PC-9 (cell line): ENCODE data around the gene ERGIC1. TPM values are rescaled to one million over a fixed set of nuclear protein-coding genes. Genes with fewer than 3 reads are reported as not detected.

Source experiments
- BruUV-seq: library from RNA; stranded (reverse); fragments of 400-500 nt; replicated peaks from 2 replicates; lab custom pipeline; 2021; lab: Mats Ljungman, UMichigan
- CTCF ChIA-PET: fragments of 300-600 bp; sonication (Branson Sonifier 250); formaldehyde crosslinking; loops from one replicate; lab custom pipeline; 2022; ENCODE audit warnings: antibody characterized with exemption; lab: Charles Lee
- POLR2A ChIA-PET: fragments of 300-600 bp; sonication (Branson Sonifier 250); formaldehyde crosslinking; loops from one replicate; lab custom pipeline; 2022; ENCODE audit warnings: antibody characterized with exemption; ENCODE audit not compliant: unreplicated experiment; lab: Charles Lee
- DNase-seq, 2 experiments: peaks; one replicate each; pipeline versions ENCODE4 v3.0.0 to v3.0.0-alpha.2; 2015 to 2022; ENCODE audit warnings: mixed read lengths in 1 of 2
- H2AFZ ChIP-seq: fragments of 200-600 bp; sonication (generic); 2 replicates; pipeline ENCODE4 v1.8.1; 2017; ENCODE audit warnings: antibody characterized with exemption
- H3F3A ChIP-seq: fragments of 200-600 bp; sonication (generic); 2 replicates; pipeline ENCODE4 v1.8.1; 2017; ENCODE audit warnings: antibody characterized with exemption, mild to moderate bottlenecking, low read depth; ENCODE audit not compliant: insufficient read depth
- H3K27ac ChIP-seq: fragments of 200-600 bp; sonication (generic); 2 replicates; pipeline ENCODE4 v1.6.1; 2016; ENCODE audit warnings: mixed run types
- H3K27me3 ChIP-seq: fragments of 200-600 bp; sonication (generic); 2 replicates; pipeline ENCODE4 v1.6.1; 2016; ENCODE audit warnings: low read depth, mixed run types; ENCODE audit not compliant: insufficient read depth
- H3K36me3 ChIP-seq: fragments of 200-600 bp; sonication (generic); 2 replicates; pipeline ENCODE4 v1.6.1; 2016; ENCODE audit warnings: low read depth, mixed run types
- H3K4me1 ChIP-seq: fragments of 200-600 bp; sonication (generic); replicated peaks from 2 replicates; pipeline ENCODE4 v1.6.1; 2016; ENCODE audit warnings: mixed run types; ENCODE audit not compliant: insufficient read depth
- H3K4me2 ChIP-seq: fragments of 200-600 bp; sonication (generic); 2 replicates; pipeline ENCODE4 v1.6.1; 2017; ENCODE audit warnings: mixed run types
- H3K4me3 ChIP-seq: fragments of 200-600 bp; sonication (generic); 2 replicates; pipeline ENCODE4 v1.6.1; 2016; ENCODE audit warnings: mixed run types
- H3K79me2 ChIP-seq: fragments of 200-600 bp; sonication (generic); 2 replicates; pipeline ENCODE4 v1.6.1; 2017; ENCODE audit warnings: low read depth, mixed run types
- H3K9me2 ChIP-seq: fragments of 200-600 bp; sonication (generic); 2 replicates; pipeline ENCODE4 v1.8.1; 2017; ENCODE audit warnings: mild to moderate bottlenecking; ENCODE audit not compliant: insufficient read depth
- H3K9me3 ChIP-seq: fragments of 200-600 bp; sonication (generic); 2 replicates; pipeline ENCODE4 v1.8.1; 2016; ENCODE audit warnings: low read depth; ENCODE audit not compliant: insufficient read depth
- H4K20me1 ChIP-seq: fragments of 200-600 bp; sonication (generic); 2 replicates; pipeline ENCODE4 v1.8.1; 2017; ENCODE audit not compliant: insufficient read depth
- CTCF ChIP-seq: fragments of 200-600 bp; sonication (generic); conservative IDR thresholded peaks from 2 replicates; pipeline ENCODE4 v1.6.1; 2017; ENCODE audit warnings: mixed run types, antibody characterized with exemption, mild to moderate bottlenecking, moderate library complexity
- EZH2 ChIP-seq: fragments of 200-600 bp; sonication (generic); IDR thresholded peaks from 2 replicates; pipeline ENCODE4 v1.8.0; 2017; ENCODE audit warnings: antibody characterized with exemption, low read depth
- intact Hi-C: fragments of 100-400 bp; cut with micrococcal nuclease; formaldehyde crosslinking; loops from one replicate; pipeline ENCODE4 v1.10.0; 2022; ENCODE audit not compliant: unreplicated experiment
- total RNA-seq: library from RNA; stranded (reverse); gene quantifications from 2 replicates; pipeline ENCODE4 v1.2.3, GENCODE V29; 2021

The ERGIC1 gene
- total RNA-seq, 1 experiment from 2014 or later, result 159 TPM

GRCh38 chr5:172857982-172858381 lies 23.9 kb downstream of the ERGIC1 start:
- no peak overlapping the region for H2AFZ ChIP-seq
- CTCF ChIA-PET, result interaction anchor here (1.2 kb wide), 1 partner anchor 143 kb away, joined by 4 read pairs; no protein-coding TSS in a partner anchor
- peak overlapping the region; percentile 99 for H3K27ac ChIP-seq
- peak overlapping the region; percentile 68 for H3K4me2 ChIP-seq
- BruUV-seq, result no TSS peak
- H3K27me3 ChIP-seq, result no peaks in the 10 kb centered on the region
- no peaks in the 10 kb centered on the region for H3K9me2 ChIP-seq
- POLR2A ChIA-PET, result no interaction called here
- no peaks in the 10 kb centered on the region for H3K36me3 ChIP-seq
- no peak for TF ChIP-seq EZH2
- no peak for TF ChIP-seq CTCF
- H4K20me1 ChIP-seq, result no peaks in the 10 kb centered on the region
- H3F3A ChIP-seq, result peaks cover 62% of the 10 kb centered on the region
- peaks cover 71% of the 10 kb centered on the region for H3K4me1 ChIP-seq
- H3K9me3 ChIP-seq, result no peaks in the 10 kb centered on the region
- no peak for DNase-seq
- intact Hi-C loops, result loop anchor here (2.0 kb wide), 2 partner anchors 23 to 57 kb away; partner anchors contain the start of gene ERGIC1
- peak overlapping the region; percentile 27; the same call in 1 of the 2 replicates for H3K4me3 ChIP-seq
- H3K79me2 ChIP-seq, result peaks cover 71% of the 10 kb centered on the region

- Histone ChIP-seq H3K4me2 (peak overlapping the region; percentile 68), H3K9me2 (no peaks in the 10 kb centered on the region), H3K79me2 (peaks cover 70% of the 10 kb centered on the region), H3K4me1 (peaks cover 68% of the 10 kb centered on the region), H3F3A (peaks cover 65% of the 10 kb centered on the region), H2AFZ (no peak overlapping the region), H3K36me3 (0 out of 2 replicates have a peak, but pooled peaks cover under 1% of the 10 kb centered on the region), H4K20me1 (no peaks in the 10 kb centered on the region), H3K9me3 (no peaks in the 10 kb centered on the region), H3K4me3 (peak overlapping the region; percentile 27; the same call in 1 of the 2 replicates), H3K27me3 (no peaks in the 10 kb centered on the region), H3K27ac (peak overlapping the region; percentile 99)
- BruUV-seq, result no TSS peak
- POLR2A ChIA-PET, result interaction anchor here (0.6 to 1.2 kb wide), 3 partner anchors 46 to 95 kb away, joined by 3 to 12 read pairs (median 5); no protein-coding TSS in a partner anchor
- no peak for TF ChIP-seq EZH2
- no peak for TF ChIP-seq CTCF
- no peak for DNase-seq
- intact Hi-C loops, result loop anchor here (2.0 kb wide), 2 partner anchors 24 to 58 kb away; partner anchors contain the start of gene ERGIC1
- CTCF ChIA-PET, result interaction anchor here (0.6 to 1.2 kb wide), 3 partner anchors 23 to 144 kb away, joined by 3 to 4 read pairs (median 4); no protein-coding TSS in a partner anchor
Measured at GRCh38 chr5:172858511-172858989, 24.5 kb downstream of the ERGIC1 start.

- H3K4me2 ChIP-seq, result peak overlapping the region; percentile 68
- H3K4me1 ChIP-seq, result peaks cover 65% of the 10 kb centered on the region
- peak; percentile 88 to 95 for DNase-seq
- H3K27ac ChIP-seq, result peak overlapping the region; percentile 99
- H3K36me3 ChIP-seq, result 0 out of 2 replicates have a peak, but pooled peaks cover 3% of the 10 kb centered on the region
- no peaks in the 10 kb centered on the region for H3K9me3 ChIP-seq
- TSS peak; percentile 46 for BruUV-seq
- H4K20me1 ChIP-seq, result no peaks in the 10 kb centered on the region
- no peak overlapping the region; the same call in 1 of the 2 replicates for H3K4me3 ChIP-seq
- peaks cover 65% of the 10 kb centered on the region for H3K79me2 ChIP-seq
- intact Hi-C loops, result loop anchor here (1.0 to 2.0 kb wide), 4 partner anchors 24 to 87 kb away; partner anchors contain the start of gene ERGIC1
- CTCF ChIA-PET, result interaction anchor here (0.6 to 1.7 kb wide), 7 partner anchors 23 to 577 kb away, joined by 3 to 5 read pairs (median 4); no protein-coding TSS in a partner anchor
- H3F3A ChIP-seq, result peaks cover 68% of the 10 kb centered on the region
- POLR2A ChIA-PET, result interaction anchor here (0.6 to 1.2 kb wide), 3 partner anchors 46 to 94 kb away, joined by 3 to 12 read pairs (median 5); no protein-coding TSS in a partner anchor
- H2AFZ ChIP-seq, result no peak overlapping the region
- TF ChIP-seq EZH2 (no peak), CTCF (no peak)
- no peaks in the 10 kb centered on the region for H3K9me2 ChIP-seq
- no peaks in the 10 kb centered on the region for H3K27me3 ChIP-seq
Measured at GRCh38 chr5:172858990-172859811, 25.1 kb downstream of the ERGIC1 start.
